Fibroblast of skin of right quadriceps (primary cell): ENCODE data around the gene DPCD.
"Not testable (repeated sequence)": the region's sequence is repeated elsewhere in the genome, so short reads cannot be mapped to it uniquely, and the experiment has no call there.

Source experiments
- DNase-seq: peaks from one replicate; pipeline ENCODE4 v3.0.0-alpha.2; 2013

DPCD gene

DNA sequence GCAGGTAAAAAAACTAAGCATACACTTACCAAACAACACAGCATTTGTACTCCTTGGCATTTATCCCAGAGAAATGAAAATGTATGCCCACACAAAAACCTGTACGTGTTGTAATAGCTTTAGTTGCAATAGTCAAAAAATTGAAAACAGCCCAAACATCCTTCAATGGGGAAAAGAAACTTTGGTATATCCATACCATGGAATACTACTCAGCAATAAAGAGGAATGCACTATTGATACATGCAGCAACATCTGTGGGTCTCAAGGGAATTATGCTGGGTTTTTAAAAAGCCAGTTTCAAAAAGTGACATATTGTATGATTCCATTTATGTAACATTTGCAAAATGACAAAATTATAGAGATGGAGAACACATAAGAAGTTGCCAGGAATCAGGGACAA, 35.4 kb downstream of the DPCD start:
- DNase-seq, result no peak

DNA sequence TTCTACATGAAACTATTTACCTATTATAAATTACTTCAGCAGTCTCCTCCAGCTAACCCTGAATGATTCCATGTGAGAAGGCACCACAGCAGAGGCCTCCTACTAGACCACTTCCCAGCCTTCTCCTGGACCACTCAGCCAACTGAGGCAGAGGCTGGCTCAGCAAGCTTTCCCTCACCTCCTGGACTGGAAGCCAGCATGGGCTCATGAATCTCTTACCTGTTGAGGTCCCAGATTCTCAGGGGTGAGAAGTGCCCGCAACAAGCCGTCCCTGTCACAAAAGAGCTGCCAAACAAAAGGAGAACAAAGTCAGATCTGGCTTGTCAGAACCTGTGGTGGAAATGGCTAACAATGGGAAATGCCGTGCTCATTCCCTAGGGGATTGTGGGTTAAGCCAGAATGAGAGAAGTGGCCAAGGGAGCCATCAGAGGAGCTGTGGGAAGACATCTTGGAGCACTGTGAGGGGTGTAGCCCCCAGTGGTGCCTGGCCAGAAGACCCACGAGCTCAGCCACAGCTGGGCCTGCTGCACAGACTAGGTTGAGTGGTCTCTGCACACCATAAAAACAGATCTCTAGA, 36.5 kb downstream of the DPCD start:
- DNase-seq, result no peak

DNA sequence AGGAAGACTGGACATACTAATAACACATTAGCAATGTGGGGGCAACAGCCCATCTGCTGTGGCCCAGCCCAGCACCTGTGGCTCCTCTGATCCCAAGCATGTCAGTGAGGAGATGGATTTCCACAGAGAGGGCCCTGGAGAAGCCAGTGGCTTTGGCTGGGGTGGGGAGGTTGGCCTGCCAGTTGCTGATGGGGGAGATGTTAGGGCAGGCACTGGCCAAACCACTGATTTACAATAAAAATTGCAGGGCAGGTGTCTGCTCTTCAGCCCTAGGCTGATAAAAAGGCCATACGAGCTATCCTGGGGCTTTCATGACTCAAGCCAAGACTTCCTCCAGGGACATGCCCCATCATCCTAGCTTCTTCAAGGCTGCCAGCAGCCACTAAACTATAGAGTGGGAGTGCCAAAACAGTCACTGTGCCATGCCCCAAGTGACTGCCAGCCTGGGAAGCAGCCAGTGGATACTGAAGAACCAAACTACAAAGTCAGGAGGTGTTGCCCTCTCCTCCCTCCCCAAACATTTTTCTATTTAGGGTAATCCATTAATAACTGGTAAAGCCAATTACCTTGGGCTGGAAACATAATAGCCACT, 37.8 kb downstream of the DPCD start:
- no peak for DNase-seq

DNA sequence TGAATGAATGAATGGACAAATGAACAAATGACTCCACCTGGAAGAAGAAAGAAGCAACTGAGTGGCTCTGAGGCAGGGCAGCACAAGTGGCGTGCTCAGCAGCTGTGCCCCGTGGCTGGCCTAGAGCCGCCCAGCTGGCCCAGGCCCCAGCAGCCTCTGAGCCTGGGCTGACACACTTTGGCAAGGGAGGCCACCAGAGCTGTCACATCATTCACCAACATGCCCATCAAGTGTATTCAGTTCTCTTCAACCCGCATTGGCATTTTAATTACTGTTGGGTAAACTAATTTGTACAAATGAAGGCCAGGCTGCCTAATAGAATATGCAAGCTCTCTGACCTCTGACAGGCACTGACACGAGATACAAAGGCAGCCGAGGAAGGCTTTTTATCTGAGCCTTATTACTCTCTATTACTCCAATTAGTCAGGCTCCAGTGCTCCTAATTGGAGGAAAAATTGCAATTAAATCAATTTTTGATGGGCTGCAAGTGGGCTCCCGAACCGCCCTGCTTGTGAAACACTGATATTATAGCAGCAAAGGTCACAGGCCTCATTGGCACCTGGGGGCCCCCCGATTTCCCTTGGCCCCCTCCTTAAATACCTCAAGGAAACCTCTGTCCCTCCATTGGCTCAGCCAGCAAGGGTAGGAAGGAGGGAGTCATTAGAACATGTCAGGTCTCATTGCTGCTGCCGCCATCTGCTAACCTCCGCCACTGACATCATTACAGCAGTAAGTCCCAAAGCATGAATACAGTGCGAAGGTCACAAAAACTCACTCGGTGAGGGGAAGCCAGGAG, 41.9 kb downstream of the DPCD start:
- DNase-seq, result no peak

DNA sequence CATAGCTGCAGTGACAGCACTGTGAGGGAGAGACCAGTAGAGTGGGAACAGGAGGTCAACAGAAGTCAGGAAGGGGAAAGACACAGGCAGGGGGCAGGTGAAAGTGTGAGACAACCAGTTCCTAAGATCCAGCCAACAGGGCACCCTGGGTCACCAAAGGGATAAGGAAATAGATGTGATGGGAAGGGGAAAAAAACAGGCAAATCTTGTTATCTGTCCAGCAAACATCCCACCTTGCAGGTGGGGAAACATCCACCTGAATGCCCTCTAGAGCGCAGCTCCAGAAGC, 42.5 kb downstream of the DPCD start:
- DNase-seq, result no peak

DNA sequence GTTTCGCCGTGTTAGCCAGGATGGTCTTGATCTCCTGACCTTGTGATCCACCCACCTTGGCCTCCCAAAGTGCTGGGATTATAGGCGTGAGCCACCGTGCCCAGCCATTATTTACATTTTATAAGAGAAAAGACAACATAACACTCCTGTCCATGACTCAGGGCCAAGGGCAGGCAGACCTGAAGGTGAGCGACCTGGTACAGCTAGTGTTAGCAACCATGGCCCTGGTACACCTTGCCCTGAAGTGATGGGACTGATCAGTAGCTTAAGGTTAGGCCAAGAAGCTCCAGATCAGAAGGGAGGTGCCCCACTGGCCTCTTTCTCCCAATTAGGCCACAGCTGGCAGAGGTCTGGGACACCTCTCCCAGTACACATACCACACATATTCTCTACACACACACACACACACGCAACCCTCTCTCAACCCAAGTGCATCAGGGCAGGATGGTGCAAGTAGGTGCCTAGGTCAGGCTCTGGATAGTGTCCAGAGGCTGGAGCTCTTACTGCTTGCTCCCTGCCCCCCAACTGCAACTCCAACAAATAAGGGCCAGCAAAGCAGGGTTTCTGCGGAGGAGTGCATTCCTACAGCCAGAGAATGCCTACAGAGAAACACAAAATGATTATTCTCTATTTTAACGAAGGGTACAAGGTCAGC, 43.8 kb downstream of the DPCD start:
- DNase-seq, result no peak

DNA sequence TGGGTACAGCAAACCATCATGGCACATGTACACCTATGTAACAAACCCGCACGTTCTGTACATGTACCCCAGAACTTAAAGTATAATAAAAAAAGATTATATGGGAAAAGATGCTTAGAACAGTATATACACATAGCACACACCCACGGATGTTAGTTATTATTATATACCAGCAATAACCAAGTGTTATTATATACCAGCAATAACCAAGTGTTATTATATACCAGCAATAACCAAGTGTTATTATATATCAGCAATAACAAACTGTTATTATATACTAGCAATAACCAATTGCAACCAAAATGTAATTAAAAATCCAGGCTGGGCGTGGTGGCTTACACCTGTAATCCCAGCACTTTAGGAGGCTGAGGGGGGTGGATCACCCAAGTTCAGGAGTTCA, 45.4 kb downstream of the DPCD start:
- not testable (repeated sequence) for DNase-seq

DNA sequence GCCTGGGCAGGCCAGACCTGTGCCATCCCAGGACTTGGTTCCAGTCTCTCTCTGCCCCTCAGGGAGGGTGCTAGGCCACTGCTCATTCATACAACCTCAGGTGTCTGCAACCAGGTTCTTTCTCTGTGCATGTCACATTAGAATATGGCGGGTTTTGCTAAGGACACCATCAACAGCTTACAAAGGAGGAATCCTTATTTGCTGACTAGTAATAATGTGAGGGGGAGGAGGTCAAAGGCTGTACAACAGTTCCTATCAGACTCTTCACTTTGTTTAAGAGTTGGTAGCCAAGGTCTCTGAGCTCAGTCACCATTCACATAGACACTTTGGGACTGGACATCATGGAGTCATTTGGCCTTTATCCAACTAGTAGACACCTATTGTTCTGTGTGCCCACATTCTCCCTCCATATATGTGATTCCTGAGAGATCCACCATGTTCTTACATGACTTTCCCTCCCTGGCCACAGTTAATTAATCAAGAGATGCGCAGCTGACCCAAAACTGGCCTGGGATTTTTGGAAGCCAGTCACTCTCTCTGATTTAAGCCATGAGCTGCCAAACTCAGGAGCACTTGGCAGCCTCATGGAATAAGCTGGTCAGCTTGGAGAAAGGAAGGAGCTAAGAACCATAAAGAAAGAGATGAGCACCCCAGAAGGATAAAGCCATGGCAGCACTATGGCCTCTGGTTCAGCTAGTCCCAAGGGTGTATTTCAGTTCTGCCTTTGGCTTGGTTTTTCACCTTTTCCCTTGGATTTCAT, 51.2 kb downstream of the DPCD start:
- no peak for DNase-seq

DNA sequence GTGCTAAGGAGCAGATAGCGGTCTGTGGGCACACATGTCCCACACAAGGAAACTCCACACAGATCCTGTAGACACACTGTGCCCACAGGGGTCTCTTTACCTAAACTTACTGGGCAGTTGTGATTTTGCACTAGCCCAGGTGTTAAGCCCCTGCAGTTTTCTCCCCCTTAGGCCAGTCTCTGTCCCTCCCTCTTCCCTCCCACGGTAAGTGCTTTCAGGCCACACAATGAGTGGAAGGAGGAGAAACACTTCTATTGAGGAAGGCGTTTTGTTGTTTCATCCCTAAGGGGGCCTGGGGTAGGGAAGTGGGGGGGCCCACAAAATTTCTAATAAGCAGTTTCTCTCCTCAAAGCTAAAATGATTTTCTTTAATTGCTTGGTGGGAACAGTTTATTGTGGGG, 55.4 kb downstream of the DPCD start:
- DNase-seq, result no peak

DNA sequence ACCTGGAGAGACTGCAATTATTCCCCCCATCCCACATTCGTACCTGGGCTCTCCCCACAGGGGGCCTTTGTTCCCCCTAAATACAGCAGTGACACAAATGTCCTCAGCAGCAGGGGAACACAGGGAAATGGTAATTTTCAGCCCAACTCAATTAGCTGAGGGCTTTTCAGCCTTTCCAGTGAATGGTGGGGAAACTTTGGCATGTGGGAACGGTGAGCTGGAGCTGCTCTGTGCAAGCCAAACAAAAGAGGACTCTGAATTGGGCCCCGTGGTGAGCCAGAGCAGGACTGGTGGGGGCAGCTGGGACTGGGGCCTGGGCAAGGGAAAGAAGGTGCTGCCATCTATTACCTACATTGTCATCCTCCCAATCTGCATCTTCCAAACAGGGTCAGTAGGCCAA, 55.9 kb downstream of the DPCD start:
- no peak for DNase-seq

DNA sequence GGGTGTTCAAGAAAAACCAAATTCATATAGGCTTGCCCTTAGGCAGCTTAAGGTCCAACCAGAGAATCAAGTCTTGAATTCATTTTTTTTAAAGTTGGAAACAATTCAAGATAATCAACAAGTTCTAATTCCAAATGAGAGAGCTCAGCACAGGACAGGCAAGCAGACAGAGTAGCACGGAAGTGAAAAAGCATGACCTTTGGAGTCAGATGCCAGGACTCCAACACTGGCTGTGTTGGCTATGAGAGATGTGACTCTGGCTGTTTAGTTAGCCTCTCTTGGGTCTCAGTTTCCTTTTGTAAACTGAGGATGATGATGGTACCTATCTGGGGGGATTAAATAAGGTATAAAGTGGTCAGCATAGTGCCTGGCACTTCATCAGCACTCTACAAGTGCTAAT, 57.5 kb downstream of the DPCD start:
- no peak for DNase-seq

DNA sequence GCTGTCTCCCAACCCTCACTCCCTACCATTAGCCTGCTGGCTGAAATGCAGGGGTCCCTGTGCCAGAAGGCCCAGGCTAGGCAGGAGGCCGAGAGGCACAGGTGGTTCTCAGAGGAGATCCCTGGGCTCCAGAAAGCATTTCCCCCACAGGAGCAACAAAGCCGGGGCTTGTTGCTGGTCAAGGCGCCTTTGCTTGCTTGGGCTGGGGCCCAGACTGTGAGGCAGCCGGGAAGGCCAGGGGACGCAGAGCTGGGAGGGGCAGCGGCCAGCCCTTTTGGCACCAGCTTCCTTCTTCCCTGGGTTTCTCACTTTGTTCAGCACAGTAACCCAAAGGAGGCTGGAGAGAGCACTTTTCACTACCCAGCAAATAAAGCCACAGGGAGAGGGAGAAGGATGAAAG, 58.2 kb downstream of the DPCD start:
- no peak for DNase-seq

DNA sequence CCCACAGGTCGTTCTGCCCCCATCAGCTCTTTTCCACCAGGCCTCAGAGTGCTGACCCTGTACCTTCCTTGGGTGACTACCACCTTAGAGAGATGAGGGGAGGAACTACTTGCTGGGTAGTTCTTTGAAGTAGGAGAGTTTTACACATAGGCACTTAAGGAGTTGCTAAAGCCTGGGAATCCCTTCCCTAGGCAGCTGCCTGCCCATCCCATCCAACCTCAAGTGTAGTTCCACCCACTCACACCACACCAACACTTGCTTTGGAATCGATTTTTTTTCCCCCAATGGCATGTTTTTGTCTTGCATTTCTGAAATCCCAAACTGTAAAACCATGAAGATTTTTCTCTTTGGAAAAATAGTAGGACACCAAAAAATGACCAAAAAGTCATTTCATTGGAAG, 59.1 kb downstream of the DPCD start:
- no peak for DNase-seq

DNA sequence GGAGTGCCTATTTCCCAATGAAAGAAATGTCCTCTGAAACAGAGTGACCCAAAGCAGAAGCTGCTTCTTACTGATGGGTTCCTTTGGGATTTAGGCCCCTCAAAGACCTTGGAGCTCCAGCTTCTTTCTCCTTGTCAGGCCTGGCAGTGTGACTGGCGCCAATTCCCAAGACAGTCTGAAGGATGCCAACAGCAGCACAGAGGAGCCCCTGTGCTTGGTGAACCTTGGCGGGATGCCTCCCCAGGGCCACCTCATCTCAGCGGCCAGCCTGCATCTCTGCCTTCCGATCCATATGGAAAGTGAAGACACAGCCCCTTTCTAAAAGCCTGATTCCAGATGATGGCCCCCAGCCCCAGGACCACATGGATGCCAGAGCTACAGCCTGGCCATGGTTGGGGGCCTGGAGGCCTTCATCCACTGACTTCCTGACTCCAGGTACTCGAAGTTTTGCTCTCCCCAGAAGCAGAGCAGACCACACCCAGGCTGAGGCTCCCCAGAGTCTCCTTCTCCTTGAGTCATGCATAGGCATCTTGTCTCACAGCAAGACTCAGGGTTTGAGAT, 61.5 kb downstream of the DPCD start:
- DNase-seq, result no peak

DNA sequence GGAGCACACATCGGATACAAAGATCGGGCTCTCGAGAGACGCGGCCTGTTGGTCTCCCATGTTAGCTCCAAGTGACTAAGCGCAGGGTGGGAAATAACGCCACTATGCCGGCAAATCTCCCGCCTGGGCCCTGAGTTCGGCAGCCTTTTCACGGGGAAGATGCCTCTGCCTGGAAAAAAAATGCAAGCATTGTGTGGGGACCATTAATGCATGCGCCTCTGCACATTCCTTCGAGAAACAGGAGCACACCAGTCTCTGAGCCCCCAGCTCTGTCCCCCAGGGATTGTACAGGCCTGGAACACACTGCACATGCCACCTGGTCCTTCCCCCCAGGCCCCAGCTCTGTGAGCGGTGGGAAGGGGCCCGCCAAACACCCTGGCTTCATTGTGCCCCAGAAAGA, 62.7 kb downstream of the DPCD start:
- no peak for DNase-seq

DNA sequence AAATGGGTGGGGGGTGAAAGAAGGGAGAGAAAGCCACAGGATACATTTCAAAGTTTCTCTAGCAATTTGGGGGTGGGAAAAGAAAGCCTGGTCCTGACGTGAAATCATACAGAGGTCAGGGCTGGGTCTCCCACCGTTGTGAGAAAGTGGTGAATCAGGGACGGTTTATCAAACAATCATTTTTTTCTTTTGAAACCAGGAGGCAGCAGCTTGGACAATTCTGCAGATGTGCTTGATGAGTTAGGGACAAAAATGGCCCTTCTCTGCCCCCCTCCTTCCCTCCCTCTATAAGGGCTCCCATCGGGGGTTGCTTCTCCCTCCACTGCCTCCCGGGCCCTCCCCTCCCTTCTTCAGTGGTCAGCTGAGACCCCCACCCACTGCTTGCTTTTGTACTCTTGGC, 63.2 kb downstream of the DPCD start:
- DNase-seq, result no peak

DNA sequence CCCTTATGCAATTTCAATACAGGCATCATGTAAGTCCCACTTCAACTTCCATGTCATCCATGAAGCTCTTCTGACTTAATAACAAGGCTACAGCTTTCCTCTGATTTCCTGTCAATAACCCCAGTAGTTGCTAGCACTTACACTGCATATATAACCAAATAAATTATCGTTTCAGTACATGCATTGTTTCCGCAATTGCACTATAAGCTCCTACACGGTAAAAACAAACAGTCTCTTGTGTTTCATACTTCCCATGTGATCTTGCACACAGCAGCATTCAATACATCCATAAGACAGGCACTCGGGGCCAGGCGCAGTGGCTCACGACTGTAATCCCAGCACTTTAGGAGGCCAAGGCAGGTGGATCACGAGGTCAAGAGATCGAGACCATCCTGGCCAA, 65.4 kb downstream of the DPCD start:
- DNase-seq, result no peak

DNA sequence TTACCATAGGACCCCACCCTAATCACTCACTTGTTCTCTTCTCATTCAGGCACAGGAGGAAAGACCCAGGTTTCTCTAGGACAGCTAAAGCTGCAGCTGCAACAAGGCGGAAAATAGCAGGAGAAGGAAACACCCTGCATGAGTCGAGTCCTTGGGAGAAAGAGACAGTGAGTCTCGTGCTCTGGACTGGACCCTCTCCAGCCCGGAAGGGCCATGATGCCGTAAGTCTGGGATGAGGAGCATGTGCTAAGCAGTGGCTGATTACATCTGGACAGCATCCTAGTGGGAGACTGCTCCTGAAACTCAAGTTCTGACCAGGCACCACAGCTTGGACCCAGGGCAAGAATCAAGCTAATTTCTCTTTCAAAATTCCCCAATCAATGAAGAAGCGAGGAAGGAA, 67.4 kb downstream of the DPCD start:
- DNase-seq, result no peak

DNA sequence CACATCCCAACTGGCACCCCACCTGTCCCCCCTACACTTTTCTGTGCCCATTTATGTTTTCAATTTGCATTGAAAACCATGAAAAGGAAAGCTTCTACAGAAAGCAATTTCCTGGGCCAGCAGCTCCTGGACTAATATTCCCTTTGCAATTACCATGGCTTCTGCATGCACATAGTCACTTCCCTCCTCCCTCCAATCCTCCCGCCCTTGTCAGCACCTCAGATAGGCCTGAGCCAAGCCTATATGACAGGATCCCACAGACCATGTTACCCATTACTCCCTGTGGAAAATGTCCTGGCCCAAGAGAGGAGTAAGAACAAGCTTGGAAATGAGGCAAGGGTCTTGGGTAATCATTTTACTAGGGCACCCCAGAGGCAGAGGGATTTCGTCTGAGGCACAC, 68.8 kb downstream of the DPCD start:
- no peak for DNase-seq

DNA sequence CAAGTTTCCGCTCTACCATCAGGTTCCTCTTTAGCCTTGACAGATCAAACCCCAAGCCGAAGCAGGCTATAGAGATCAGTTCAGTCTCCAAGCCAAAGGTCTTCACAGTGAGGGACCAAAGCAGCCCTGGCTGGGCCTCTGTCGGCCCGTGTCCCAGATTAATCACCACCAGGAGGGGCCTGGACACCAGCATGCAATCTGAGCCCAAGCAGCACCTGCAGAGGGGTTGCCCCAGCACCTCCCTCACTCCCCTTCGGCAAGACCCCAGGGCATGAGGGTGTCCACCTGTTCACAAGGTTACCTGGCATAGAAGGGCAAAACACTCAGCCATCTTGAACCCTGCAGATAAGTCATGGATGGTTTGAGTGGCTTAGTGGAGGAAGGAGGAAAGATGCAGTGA, 70.9 kb downstream of the DPCD start:
- DNase-seq, result no peak
